HS-27A (cell line): Measurements from ENCODE around the gene TAL1.

Experiments used
- DNase-seq: peaks from one replicate; pipeline ENCODE4 v3.0.0-alpha.2; 2012; ENCODE audit warnings: low read depth, missing footprints

TAL1 gene

GRCh38 chr1:47229886-47230691, 1.9 kb downstream of the TAL1 start:
- no peak for DNase-seq

GRCh38 chr1:47229031-47229885, 2.8 kb downstream of the TAL1 start:
- no peak for DNase-seq

- DNase-seq: no peak
Observed at GRCh38 chr1:47228644-47229030, 3.4 kb downstream of the TAL1 start.

DNA sequence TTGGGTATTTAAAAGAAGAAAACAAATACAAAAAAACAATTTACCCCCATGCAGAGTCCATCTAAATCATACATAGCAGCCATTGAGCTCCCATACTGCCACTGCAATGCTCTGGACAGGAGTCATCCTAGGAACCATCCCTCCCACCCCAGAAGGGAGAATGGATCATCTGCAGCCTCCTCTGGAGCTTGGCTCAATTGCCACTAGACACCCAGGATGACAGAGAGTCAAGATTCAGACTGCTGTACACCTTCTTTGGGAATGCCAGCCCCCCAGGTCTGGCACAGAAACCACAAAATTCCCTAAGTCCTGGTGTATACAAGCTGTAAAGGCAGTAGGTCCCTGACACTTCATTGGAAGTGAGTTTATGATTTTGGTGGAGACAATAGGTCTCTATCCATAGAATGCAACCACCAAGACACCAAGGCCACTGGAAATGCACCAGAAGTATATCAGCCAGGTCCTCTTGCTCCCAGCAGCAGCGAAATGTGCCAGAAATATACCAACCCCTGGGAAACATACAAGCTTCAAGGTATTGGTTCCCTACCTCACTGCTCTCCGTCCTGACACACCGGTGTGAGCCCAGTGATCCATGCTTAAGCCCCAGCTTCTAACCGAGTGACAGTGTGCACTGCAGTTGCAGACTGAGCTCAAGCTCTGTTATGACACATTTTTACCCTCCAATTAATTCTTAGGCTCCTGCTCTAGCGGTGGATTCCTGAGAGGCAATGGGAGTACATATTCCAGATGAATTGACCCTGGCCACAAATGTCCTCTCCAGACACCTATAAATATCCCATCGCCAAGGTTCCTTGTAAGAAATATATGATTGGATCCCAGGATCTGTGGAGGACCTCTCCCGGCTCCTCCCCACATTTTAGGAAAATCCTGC, 4.4 kb downstream of the TAL1 start:
- no peak for DNase-seq

GRCh38 chr1:47226839-47227215, 5.2 kb downstream of the TAL1 start:
- no peak for DNase-seq

DNA sequence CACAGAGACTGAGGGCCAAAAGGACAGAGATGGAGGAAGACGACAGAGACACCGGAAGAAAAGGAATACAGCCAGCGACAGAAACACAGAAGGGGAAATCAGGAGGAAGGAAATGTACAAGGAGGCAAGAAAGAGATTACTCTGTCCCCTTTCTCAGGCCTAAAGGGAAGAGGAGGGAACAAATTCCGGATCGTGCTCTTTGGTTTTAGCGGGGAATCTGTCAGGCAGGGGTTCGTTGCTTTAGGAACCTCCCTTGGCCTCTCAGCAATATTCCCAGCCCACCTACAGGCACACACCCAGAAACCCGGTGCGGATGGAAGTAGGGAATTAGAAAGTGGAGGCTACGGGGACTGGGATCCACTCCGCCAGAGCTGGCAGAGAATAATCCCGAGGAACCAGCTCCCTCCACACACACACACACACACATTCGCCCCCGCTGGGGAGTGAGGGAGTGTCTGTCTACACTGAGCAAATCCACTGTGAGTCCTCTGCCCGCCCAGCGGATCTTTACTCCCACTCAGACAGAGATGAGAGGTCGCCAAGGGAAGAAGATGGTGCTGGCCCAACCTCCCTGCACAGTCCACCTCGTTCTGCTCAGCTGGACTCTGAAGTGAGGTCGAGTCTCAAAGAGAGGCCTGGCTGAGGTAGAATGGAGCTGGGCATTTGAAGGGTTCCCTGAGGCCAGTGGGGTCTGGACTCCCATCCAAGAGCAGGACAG, 5.7 kb downstream of the TAL1 start:
- DNase-seq: no peak

- DNase-seq: no peak
Observed at GRCh38 chr1:47225430-47226100, 6.5 kb downstream of the TAL1 start.

GRCh38 chr1:47224676-47225399, 7.2 kb downstream of the TAL1 start:
- no peak for DNase-seq

GRCh38 chr1:47223921-47224675, 7.9 kb downstream of the TAL1 start:
- no peak for DNase-seq

- DNase-seq: no peak
Observed at GRCh38 chr1:47223174-47223920, 8.7 kb downstream of the TAL1 start.

DNA sequence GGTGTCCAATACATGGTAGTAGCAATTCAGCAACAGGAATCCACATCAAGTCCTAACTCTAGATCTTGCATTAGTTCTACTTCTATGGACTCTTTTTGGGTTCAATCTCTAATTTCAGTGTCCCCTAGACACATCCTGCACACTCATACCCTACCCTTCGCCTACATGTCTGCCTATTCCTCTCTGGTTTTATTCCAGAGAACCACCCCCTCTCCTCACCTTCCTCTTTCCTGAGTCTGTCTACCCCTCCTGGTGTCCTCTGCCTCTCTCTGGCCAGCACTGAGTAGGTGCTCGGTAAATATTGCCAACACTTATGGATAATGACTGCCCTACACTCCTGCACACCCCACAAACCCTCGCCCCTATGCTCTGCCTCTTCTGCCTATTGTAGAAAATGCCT, 9.5 kb downstream of the TAL1 start:
- DNase-seq: no peak

DNA sequence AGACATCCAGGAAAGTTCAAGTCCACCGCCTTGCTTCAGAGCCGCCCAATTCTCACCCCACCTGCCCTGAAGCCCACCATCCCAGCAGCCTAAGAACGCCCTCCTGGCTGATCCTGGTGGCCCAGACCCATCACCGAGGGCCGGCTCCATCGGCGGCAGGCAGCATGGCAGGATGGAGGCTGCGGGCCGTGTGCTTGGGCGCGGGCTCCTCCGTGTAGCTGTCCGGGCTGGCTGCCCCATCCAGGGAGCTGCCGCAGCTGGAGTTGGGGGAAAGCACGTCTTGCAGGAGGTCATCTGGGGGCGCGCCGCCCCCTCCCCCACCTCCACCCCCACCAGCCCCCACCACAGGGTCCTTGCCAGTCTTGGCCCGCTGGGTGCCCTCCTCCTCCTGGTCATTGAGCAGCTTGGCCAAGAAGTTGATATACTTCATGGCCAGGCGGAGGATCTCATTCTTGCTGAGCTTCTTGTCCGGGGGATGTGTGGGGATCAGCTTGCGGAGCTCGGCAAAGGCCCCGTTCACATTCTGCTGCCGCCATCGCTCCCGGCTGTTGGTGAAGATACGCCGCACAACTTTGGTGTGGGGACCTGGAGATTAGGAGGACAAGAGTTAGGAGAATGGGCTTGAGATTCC, 12.3 kb downstream of the TAL1 start:
- DNase-seq: no peak

GRCh38 chr1:47219001-47219400, 13.0 kb downstream of the TAL1 start:
- no peak for DNase-seq

DNA sequence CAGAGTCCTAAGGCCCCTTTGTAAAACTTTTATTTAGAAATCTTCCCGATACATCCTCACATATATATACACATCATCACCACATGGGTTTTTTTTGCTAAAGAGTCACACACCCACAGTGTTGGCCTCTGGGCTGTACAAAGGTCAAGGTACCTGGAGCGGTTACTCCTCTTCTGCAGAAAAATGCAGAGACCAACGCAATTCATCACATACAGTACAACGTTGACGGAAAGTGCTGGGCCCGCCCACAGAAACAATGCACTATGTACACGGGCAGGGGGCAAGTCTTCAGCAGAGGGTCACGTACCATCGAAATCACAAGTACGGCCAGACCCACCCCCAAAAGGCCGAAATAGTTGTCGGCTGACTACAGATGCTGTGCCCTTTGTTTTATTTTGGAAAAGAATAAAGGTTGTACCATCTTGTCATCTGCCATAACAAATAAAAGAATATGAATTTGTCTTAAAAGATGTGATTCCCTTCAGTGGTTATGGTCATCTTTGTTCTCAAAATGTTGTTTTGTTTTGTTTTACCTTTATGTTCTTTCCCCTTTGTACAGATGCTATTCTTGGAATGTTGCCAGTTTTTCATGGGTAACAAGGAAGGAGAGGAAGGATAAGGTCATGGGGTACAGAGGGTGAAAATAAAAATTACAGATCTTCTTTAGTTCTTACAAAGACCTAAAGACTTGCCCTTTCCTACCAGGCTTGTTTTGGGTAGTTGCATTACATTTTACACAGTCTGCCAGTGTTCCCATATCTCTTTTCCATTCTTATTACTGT, 15.6 kb downstream of the TAL1 start:
- no peak for DNase-seq

- no peak for DNase-seq
Observed at GRCh38 chr1:47215713-47216112, 16.3 kb downstream of the TAL1 start.

DNA sequence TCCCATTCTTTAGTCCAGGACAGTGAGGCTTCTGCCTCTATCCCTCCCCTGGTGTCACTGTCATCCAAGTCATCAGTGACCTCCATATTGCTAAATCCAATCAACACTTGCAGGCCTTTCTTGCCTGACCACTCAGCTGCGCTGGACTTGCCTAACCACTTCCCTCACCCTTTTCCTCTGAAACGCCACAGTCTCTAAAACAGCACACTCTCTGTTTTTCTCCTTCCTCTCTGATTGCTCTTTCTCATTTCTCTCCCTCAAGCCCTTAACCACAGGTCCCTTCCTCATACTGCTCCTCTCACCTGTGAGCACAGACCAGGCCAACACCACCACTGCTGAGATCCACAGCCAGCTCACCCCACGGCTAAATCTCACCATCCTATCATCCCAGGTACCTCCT, 17.5 kb downstream of the TAL1 start:
- DNase-seq: no peak

DNA sequence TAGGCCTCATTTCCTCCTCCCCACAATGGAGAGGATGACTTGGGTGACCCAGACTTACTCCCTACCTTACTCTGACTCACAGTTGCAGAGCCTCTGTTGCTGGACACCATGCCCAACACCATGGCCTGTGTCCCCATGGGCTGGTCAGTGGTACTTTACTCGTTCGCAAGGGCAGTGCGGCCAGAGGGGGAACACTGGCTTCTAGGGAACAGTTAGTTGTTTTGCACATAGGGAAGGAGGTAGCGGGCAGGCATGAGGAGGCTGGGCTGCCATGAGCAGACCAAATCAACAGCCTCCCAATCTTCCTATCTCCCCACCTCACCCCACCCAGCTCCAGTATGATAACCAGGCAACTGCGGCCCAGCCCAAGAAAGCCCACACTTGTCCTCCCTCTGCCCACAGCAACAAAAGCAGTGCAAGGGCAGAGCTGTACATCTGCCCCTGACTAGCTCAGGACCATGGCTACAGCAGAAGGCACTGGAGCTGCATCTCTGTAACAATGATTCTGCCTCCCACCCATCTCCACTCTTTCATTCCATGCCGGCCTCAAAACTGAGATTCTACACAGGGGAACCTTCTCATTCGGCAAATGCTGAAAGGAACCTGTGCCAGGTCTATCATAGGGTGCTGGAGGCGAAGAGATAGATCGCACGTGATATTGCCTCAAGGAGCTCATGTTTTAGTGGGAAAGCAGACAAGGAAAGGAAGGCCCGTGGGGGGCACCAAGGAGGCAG, 18.6 kb downstream of the TAL1 start:
- DNase-seq: no peak
